A673 (cell line): ENCODE measurements around the gene GCG. TPM values are rescaled to one million over a fixed set of nuclear protein-coding genes. Genes with fewer than 3 reads are reported as not detected.

Source experiments
- BruUV-seq: library from RNA; stranded (reverse); fragments of 400-500 nt; replicated peaks from 2 replicates; lab custom pipeline; 2021; lab: Mats Ljungman, UMichigan
- CTCF ChIA-PET: fragments of 300-600 bp; sonication (Branson Sonifier 250); formaldehyde crosslinking; loops from one replicate; lab custom pipeline; 2022; ENCODE audit warnings: antibody characterized with exemption; lab: Charles Lee
- POLR2A ChIA-PET: fragments of 300-600 bp; sonication (Branson Sonifier 250); formaldehyde crosslinking; loops from one replicate; lab custom pipeline; 2022; ENCODE audit warnings: antibody characterized with exemption; ENCODE audit not compliant: low non-redundant PET; lab: Charles Lee
- DNase-seq: peaks from one replicate; pipeline ENCODE4 v3.0.0-alpha.2; 2015; ENCODE audit warnings: low spot score
- H3K27ac ChIP-seq: fragments of 200-600 bp; sonication (generic); 2 replicates; pipeline ENCODE4 v1.5.1; 2016; ENCODE audit warnings: mixed run types, low read depth, mild to moderate bottlenecking, mixed read lengths, antibody characterized with exemption, low read length; ENCODE audit not compliant: poor library complexity, severe bottlenecking
- H3K27me3 ChIP-seq: fragments of 200-600 bp; sonication (generic); replicated peaks from 2 replicates; pipeline ENCODE4 v1.6.1; 2017; ENCODE audit warnings: mixed run types, low read depth, mild to moderate bottlenecking, mixed read lengths, antibody characterized with exemption, low read length; ENCODE audit not compliant: insufficient read depth, poor library complexity
- H3K36me3 ChIP-seq: fragments of 200-600 bp; sonication (generic); 2 replicates; pipeline ENCODE4 v1.6.1; 2016; ENCODE audit warnings: mixed run types, mild to moderate bottlenecking, mixed read lengths, antibody characterized with exemption, low read length; ENCODE audit not compliant: insufficient read depth, poor library complexity, severe bottlenecking
- H3K4me1 ChIP-seq: fragments of 200-600 bp; sonication (generic); 2 replicates; pipeline ENCODE4 v1.6.1; 2017; ENCODE audit warnings: mixed run types, mild to moderate bottlenecking, mixed read lengths, antibody characterized with exemption, low read length; ENCODE audit not compliant: insufficient read depth, poor library complexity, severe bottlenecking
- H3K4me3 ChIP-seq: fragments of 200-600 bp; sonication (generic); 2 replicates; pipeline ENCODE4 v1.5.1; 2016; ENCODE audit warnings: low read depth, mixed run types, mild to moderate bottlenecking, mixed read lengths, low read length; ENCODE audit not compliant: poor library complexity, severe bottlenecking
- H3K9me3 ChIP-seq: fragments of 200-600 bp; sonication (generic); 2 replicates; pipeline ENCODE4 v1.6.1; 2016; ENCODE audit warnings: mixed run types, low read depth, mild to moderate bottlenecking, mixed read lengths, antibody characterized with exemption, low read length; ENCODE audit not compliant: poor library complexity, severe bottlenecking
- CTCF ChIP-seq: fragments of 300-800, 200-600 bp; sonication (generic); conservative IDR thresholded peaks from 2 replicates; pipeline ENCODE4 v1.5.1; 2017; ENCODE audit warnings: low read depth, mild to moderate bottlenecking, antibody characterized with exemption, low read length, moderate library complexity, mixed read lengths
- EZH2 ChIP-seq: fragments of 200-600 bp; sonication (generic); IDR thresholded peaks from 2 replicates; pipeline ENCODE4 v1.6.1; 2017; ENCODE audit warnings: borderline replicate concordance, low read depth, mild to moderate bottlenecking, mixed read lengths, antibody characterized with exemption, low read length; ENCODE audit not compliant: poor library complexity, severe bottlenecking
- intact Hi-C: fragments of 100-400 bp; cut with micrococcal nuclease; formaldehyde crosslinking; loops from one replicate; pipeline ENCODE4 v1.10.0; 2022; ENCODE audit not compliant: unreplicated experiment
- total RNA-seq: library from RNA; stranded (reverse); gene quantifications from 2 replicates; pipeline ENCODE4 v1.2.3, GENCODE V29; 2021

GCG gene
- total RNA-seq, 1 experiment from 2014 or later = not detected

DNA sequence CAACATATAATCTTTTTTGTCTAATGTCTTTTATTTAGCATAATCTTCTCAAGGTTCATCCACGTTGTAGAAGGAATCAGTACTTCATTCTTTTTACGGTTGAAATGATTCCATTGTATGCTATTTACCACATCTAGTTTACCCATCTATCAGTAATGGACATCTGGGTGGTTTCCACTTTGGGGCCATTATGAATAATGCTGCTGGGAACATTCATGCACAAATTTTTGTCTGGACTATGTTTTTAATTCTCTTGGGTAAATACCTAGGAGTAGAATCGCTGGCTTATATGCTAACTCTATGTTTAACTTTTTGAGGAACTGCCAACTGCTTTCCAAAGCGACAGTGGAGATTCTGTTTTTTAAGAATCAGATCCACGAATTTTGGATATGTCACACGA is 7.4 kb upstream of the GCG start:
- ChIA-PET POLR2A (no interaction called here), CTCF (no interaction called here)
- no peaks in the 10 kb centered on the region for H3K9me3 ChIP-seq
- intact Hi-C loops = no loop called here
- BruUV-seq = no TSS peak
- H3K27ac ChIP-seq = no peak overlapping the region
- no peak for DNase-seq
- H3K4me3 ChIP-seq = no peak overlapping the region
- no peaks in the 10 kb centered on the region for H3K4me1 ChIP-seq
- H3K36me3 ChIP-seq = no peaks in the 10 kb centered on the region
- H3K27me3 ChIP-seq = no peaks in the 10 kb centered on the region
- TF ChIP-seq EZH2 = no peak
- no peak for TF ChIP-seq CTCF

- no peak for DNase-seq
Measured at GRCh38 chr2:162156149-162156548, 4.1 kb upstream of the GCG start.

GRCh38 chr2:162155093-162155492 is 3.0 kb upstream of the GCG start:
- Histone ChIP-seq H3K9me3 (no peaks in the 10 kb centered on the region), H3K36me3 (no peaks in the 10 kb centered on the region), H3K27me3 (no peaks in the 10 kb centered on the region), H3K4me1 (no peaks in the 10 kb centered on the region), H3K27ac (no peak overlapping the region), H3K4me3 (no peak overlapping the region)
- TF ChIP-seq EZH2 (no peak), CTCF (peak; percentile 29; the same call in 1 of the 2 replicates)
- DNase-seq = no peak
- intact Hi-C loops = no loop called here
- POLR2A ChIA-PET = no interaction called here
- CTCF ChIA-PET = interaction anchor here (0.7 kb wide), 2 partner anchors 18 to 56 kb away, joined by 3 to 4 read pairs; no protein-coding TSS in a partner anchor
- BruUV-seq = no TSS peak

More at GRCh38 chr2:162156149-162156548, 4.1 kb upstream of the GCG start:
- no peak overlapping the region for H3K4me3 ChIP-seq
- intact Hi-C loops = no loop called here
- H3K36me3 ChIP-seq = no peaks in the 10 kb centered on the region
- ChIA-PET POLR2A (no interaction called here), CTCF (interaction anchor here (0.6 kb wide), 1 partner anchor 25 kb away, joined by 3 read pairs; no protein-coding TSS in a partner anchor)
- no peak overlapping the region for H3K27ac ChIP-seq
- H3K9me3 ChIP-seq = no peaks in the 10 kb centered on the region
- BruUV-seq = no TSS peak
- H3K27me3 ChIP-seq = no peaks in the 10 kb centered on the region
- TF ChIP-seq CTCF (no peak), EZH2 (no peak)
- H3K4me1 ChIP-seq = no peaks in the 10 kb centered on the region
